Kidney capillary endothelial cell (primary cell): ENCODE measurements around the gene RDX.

Source experiments
- DNase-seq: peaks from one replicate; pipeline ENCODE4 v3.0.0-alpha.2; 2018; ENCODE audit warnings: low spot score

RDX gene

GRCh38 chr11:110169738-110170137, 126.7 kb downstream of the RDX start:
- DNase-seq = no peak

GRCh38 chr11:110168033-110168803, 128.2 kb downstream of the RDX start:
- DNase-seq = no peak

- DNase-seq = no peak
These were observed 131.1 kb downstream of the RDX start for GRCh38 chr11:110165039-110165925.

- DNase-seq = no peak
These were observed 134.2 kb downstream of the RDX start for GRCh38 chr11:110162216-110162615.

GRCh38 chr11:110161061-110161460, 135.4 kb downstream of the RDX start:
- DNase-seq = no peak

- DNase-seq = no peak
These were observed 136.0 kb downstream of the RDX start for GRCh38 chr11:110160437-110160836.

- peak; percentile 21 for DNase-seq
These were observed 136.4 kb downstream of the RDX start for GRCh38 chr11:110160016-110160415.

- DNase-seq = no peak
These were observed 136.9 kb downstream of the RDX start for GRCh38 chr11:110159476-110159875.

GRCh38 chr11:110158317-110159200, 137.9 kb downstream of the RDX start:
- no peak for DNase-seq

GRCh38 chr11:110156503-110156902, 139.9 kb downstream of the RDX start:
- DNase-seq = no peak

GRCh38 chr11:110153474-110153873, 142.9 kb downstream of the RDX start:
- DNase-seq = no peak

GRCh38 chr11:110152199-110152598, 144.2 kb downstream of the RDX start:
- DNase-seq = no peak

GRCh38 chr11:110148775-110149744, 147.4 kb downstream of the RDX start:
- peak; percentile 70 for DNase-seq

- peak; percentile 33 for DNase-seq
These were observed 148.3 kb downstream of the RDX start for GRCh38 chr11:110147962-110148709.

GRCh38 chr11:110141812-110142211, 154.6 kb downstream of the RDX start:
- no peak for DNase-seq

- DNase-seq = peak; percentile 26
These were observed 162.3 kb downstream of the RDX start for GRCh38 chr11:110134110-110134509.

GRCh38 chr11:110133160-110133559, 163.3 kb downstream of the RDX start:
- no peak for DNase-seq

- DNase-seq = no peak
These were observed 164.9 kb downstream of the RDX start for GRCh38 chr11:110131386-110132123.

GRCh38 chr11:110130642-110131238, 165.7 kb downstream of the RDX start:
- DNase-seq = no peak
